Measurements from ENCODE around the gene RBM24.
"Not testable (repeated sequence)": the region's sequence is repeated elsewhere in the genome, so short reads cannot be mapped to it uniquely, and the experiment has no call there.

- TF ChIP-seq CTCF (IDR thresholded peaks at IDR 0.05 in 2 of 3, conservative IDR thresholded peaks at IDR 0.05 in 1 of 3; ENCODE audit: insufficient read depth in 2 of 3, low read depth in 1 of 3, low read length in 3 of 3); TAF1 (IDR thresholded peaks at IDR 0.05; ENCODE audit: control insufficient read depth, extremely low read depth, insufficient read depth, low read length, severe bottlenecking); POLR2AphosphoS5 (IDR thresholded peaks at IDR 0.05; ENCODE audit: control insufficient read depth, insufficient read depth, low read depth, low read length): not testable (repeated sequence)
Measured at GRCh38 chr6:17320266-17320665, 39.1 kb downstream of the RBM24 start.
